GM10847 (cell line): ENCODE data around the gene IL21R.

Experiments
- POLR2A ChIP-seq: IDR thresholded peaks from 2 replicates; pipeline ENCODE4 v1.6.1; 2011; ENCODE audit not compliant: insufficient read length; ENCODE audit errors: extremely low read depth

The IL21R gene

DNA sequence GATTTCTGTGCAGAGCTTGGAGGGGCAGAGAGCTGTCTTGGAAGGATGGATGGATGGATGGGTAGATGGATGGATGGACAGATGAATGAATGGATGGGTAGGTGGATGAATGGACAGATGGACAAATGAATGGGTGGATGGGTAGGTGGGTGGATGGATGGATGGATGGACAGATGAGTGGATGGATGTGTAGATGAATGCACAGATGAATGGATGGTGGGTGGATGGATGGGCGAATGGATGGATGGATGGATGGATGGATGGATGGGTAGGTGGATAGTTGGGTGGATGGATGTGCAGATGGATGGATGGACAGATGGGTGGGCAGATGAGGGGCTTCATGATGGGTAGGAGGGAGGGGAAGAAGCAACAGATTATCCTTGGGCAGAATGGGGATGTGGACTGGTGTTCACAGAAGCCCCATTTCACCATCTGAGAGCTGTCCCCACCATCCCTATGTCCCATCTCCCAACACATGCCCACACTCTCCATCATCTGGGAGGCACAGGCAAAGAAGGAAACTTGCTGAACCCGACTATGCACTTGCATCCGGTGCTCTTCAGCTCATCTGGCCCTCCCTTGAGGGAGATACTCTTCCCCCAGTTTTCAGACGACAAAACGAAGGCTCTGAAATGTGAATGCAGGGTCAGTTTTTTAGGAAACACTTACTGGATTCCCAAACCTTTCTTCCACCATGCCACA lies 57.2 kb downstream of the IL21R start:
- no peak for TF ChIP-seq POLR2A

DNA sequence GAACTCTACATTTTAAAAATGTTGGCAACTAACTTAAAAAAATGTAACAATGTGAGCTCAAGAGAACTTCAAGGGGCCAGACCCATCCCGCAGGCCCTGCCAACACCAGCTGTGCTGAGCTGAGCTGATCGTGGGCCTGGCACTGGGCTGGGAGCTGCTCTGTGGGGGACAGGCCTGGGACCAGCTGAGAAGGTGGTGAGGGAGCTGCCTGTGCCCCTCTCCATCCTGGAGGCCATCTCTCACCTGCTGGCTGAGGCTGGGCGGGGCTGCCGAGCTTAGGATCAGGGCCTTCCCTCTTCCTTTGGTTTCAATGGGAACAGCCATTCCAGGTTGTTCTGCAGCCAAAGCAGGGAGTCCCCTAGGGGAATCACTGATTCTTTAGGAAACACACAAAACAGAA lies 58.2 kb downstream of the IL21R start:
- TF ChIP-seq POLR2A: no peak

DNA sequence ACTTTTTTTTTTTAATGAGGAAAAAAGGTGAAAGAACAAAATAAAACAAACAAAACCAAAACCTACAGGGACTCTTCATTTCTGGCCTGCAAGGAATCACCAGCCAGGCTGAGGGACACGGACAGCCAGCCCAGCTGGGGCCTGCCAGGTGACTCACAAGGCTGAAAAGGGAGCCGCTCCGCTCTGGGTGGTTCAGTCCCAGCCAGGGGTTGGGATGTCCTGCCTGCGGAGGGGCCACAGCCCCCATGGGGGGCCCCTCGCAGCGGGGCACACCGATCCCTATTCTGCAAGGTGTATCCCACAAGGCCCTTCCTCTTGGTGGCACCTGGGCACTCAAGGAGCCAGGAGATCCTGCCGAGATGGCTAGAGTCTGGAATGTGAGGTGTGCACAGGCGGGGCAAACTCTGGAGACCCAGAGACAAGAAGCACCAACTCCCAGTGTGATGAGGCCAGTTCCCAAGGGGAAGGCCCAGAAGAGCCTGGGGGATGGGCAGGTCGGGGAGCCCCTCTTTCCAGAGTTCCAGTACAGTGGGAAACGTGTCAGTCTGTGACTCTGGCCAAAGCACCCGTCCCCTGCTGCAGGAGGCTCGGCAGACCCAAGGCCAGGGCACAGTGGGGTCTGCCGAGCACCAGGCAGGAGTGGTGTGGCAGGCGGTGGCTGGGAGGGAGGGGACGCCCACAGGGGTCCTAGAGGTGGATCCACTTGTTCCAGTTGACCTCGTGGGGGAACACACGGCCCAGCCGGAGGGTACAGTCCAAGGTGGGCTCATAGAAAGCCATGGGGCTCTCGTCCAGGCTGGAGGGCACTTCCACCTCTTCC lies 58.9 kb downstream of the IL21R start:
- TF ChIP-seq POLR2A: no peak

DNA sequence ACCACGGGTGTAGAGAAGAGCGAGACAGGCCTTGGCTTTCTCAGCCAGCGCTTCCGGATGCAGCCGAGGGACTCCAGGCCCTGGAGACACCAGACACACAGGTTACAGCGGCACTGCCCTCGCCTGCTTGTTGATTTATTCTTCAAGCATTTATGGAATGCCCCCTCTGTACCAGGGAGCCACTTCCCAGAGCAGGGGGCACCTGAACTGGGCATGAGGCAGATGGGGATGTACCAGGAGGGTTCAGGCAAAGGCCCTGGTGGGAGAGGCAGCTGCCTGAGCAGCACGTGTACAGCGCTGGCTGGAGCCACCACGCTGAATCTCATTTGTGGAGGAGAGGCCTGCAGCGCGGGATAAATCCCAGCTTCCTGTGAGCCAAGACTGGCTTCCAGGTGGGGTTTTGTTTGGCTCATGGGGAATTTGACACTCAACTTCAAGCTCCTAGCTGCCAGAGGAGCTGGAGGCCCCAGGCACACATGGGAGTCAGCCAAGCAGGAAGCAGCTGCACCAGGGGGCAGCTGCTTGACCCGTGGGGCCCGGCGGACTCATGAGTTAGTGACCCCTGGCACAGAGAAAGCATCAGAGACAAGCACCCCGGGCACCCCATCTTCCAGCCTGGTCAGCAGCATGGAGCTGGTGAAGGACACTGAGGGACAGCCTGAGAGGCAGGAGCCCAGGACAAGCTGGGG lies 59.7 kb downstream of the IL21R start:
- no peak for TF ChIP-seq POLR2A

DNA sequence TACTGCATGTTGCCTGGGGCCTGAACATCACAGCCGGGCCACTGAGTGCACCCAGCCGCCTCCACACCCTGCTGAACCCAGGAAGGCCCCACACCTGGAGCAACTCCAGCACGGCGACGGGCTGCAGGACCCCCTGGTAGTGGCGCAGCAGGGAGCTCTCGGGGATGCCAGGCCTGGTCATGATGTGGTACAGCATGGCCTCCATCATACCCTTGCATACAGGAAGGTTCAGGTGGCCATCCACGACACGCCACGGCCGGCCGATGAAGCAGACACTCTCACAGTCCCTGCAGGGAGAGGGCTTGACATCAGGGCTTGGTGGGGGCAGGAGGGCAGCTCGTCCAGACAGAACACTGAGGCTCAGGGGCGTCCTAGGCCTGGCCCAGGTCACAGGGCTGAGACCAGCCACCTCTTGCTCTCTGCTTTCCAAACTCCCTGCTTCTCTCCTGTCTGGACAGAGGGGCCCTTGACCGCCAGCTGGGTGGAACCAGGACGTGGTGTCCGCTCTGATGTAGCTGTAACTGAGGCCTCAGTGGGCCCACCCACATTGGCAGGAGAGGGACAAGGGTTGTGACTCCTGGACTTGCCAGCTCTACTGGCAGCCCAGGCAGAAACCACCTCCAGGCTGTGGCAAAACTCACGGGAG lies 60.3 kb downstream of the IL21R start:
- no peak for TF ChIP-seq POLR2A

DNA sequence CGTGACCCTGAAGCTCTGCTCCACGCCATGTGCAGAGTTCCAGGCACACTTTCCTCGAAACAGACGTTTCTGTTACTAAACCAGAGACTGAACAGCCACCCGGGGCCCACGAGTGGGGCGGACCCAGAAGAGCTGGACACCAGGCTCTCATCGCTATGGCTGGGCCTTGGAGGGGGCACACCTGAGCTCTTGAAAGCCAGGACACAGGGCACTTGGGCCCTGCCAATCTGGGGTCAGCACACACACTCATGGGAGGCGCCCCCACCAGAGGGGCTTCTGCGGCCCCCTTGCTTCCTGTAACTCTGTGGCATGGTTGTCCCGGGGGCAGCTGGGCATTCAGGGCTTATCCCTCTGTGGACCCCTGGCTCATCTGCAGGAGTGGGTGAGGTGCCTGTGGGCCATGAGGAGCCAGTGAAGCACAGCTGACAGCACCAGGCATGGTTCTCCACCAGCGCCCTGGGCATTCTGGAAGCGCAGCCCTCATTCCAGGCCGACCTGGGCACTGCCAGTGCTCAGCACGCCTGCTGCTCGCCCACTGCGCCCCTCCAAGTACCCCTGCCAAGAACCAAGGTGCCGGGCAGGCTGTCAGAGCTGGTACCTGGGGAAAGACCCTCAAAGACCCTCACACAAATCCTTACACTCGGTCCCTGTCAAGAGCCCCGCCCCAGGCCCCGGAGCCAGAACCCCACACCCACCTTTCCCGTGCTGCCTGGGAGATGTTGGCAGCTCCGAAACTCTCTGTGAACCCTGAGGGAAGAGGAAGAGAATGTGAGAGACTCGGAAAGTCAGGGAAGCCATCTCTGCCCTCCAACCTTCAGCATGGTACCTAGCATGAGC lies 61.1 kb downstream of the IL21R start:
- no peak for TF ChIP-seq POLR2A

DNA sequence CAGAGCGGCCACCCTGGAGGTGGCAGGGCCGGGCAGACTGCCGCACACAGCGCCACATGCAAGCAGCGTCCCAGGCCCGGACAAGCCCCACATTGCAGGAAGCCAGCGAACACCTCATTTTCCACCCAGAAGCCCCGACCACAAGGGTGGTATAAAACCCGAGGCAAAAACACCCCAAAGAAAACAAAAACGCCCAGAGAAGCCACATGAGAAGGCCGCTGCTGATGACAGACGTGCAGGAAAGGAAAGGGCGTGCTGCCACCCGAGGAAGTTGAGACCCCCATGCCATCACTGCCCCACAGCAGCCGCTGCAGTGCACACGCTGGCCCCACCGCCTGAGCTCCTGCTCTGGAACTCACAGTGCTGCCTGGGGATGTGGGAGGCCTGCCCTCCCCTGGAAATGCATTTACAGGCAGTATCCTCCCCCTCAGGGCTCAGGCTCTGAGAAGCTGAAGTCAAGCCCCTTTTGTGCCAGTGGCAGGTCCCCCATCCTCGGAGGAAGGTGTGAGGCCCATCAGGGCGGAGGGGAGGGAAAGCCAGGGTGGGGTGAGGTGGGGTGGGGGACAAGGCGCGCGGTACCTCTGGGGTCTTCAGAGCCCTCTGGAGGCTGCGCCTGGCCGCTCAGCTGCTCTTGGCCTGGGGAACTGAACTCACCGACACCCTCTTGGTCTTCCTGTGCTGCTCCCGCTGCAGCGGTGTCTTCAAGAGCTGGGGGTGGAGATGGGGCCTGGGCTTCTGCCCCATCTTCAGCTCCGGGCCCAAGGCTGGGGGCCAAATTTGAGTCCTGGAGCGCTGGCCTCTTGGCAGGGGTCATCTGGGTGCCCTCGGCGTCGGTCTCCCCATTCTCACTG lies 62.0 kb downstream of the IL21R start:
- TF ChIP-seq POLR2A: no peak

DNA sequence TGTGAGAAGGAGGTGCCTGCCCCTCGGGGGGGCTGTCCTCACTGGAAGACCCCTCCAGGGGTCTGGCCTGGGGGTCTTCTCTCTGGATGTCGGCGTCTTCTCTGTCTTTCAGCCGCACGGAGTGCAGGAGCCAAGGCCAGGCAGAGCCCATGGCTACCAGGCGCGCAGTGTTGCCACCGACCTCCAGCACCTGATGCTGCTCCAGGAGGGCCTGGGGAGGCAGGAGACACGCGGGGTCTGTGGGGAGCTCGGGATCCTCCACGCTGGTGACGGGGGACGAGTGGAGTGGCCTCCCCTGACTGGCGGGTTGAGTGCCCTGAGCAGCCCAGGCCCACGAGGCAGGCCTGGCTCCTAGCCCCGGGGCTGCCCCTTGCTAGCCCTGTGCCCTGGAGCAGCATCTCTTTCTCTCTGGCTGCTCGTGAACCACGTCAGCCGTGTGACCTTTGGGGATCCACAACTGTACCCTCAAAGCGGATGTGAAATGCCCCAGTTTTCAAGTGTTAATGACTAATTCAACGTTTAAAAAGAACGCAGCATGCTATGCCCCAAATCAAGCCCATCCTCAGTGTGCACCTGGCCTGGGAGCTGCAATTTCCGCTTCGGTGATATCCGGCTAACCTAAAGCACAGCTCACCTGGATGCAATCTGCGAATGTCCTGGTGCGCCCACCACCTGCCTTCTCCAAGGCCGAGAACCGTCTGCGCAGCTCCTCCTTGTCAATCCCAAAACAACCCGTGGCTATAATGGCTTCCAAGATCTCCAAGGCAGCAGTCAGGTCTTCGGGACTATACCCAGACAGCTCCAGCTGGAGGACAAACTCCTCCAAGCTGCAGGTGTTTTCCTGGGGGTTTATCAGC lies 62.9 kb downstream of the IL21R start:
- no peak for TF ChIP-seq POLR2A

DNA sequence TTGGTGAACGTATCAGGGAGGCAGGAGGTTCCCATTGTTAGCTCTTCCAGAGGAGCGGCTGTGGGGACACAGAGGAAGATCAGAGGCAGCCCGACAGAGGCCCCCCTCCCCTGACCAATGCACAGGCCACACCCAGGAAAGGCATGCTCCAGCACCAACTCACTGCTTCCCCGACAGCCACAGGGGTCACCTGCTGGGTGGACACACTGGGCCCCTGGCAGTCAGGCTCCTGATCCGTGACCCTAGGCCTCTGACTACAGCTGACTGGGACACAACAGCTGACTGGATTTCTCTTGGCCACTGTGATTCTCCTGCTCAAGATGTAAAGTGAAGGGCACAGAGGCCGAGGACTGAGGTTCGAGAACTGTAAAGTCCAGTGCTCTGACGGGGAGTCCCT lies 63.5 kb downstream of the IL21R start:
- no peak for TF ChIP-seq POLR2A

DNA sequence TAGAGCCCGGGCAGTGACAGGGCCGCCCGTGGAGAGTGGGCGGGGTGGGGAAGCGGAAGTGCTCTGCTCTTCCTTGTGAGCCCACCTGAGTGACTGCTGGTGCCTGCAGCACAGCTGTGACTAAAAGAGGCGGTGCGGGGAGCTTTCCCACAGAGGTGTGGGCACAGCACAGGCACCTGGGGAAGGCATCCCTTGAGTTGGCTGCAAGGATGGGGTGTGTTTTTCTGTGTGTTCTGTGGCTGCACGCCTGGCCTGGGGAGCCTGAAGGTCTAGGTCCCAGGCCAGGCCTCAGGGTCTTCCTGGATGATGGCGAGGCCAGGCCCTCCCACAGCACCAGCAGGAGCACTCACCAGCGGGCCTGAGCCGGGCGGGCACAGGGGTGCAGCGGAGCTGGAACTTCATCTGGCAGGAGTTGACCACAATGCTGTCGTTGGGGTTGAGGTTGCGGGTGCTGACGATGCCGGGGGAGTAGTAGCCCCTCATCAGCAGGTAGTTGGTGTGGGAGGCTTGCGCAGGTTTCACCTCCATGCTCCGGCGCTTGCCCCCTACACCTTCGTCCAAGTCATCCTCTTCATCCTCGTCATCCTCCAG lies 67.1 kb downstream of the IL21R start:
- TF ChIP-seq POLR2A: no peak

DNA sequence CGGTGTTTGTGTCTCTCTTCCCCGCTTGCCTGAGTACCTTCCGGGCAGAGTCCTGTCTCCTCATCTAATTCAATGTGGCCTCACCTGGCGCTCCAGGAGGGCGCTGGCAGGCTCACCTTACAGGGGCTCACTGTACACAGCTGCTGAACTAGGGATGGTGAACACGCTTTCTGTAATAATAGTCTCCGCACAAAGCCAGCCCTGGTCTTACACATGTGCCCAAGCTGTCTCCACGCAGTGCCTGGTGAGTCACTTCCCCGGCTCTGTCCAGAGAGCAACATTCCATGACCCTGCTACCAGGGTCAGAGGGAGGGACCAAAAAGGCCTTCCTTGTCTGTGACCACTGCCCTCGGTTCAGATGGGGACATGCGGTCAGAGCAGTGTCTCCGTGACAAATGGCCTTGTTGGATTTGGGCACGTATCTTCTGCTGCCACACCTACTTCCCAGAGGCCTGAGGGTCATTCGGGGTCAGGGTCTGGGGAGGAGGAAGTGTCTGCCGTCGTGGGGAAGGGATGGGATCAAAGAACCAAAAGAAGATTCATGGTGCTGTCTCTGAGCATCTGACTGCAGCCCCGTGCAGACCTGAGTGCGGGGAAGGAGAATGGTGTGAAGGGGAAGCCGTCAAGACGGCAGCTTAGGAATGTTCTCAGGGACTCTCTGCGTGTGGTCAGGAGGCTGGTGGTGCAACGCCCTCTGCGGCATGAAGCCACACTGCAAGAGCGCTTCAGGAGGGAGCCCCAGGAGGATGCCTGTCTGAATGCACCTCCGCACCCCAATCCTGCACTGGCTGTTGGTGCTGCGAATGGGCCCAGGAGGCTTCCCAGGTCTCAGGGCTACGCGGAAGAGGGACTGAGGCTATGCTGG lies 68.8 kb downstream of the IL21R start:
- no peak for TF ChIP-seq POLR2A

DNA sequence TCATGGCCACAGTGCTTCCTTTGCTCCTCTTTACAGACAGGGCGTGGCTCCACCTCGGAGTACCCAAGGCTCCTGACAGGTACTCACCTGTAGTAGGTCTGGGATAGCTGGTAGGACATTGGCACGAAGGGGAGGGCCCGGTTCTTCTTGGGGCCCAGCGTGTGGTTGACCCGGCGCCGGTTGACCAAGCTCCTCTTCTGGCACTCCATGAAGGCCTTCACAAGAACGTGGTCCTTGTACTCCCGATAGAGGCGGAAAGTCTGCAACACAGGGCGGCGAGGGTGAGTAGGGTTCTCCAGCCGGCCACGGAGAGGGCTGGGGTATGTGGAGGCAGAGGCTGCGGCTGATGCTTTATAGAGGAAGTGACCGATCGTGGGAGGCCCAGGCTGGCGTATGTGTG lies 69.7 kb downstream of the IL21R start:
- no peak for TF ChIP-seq POLR2A
